DND-41 (cell line): ENCODE results near the gene IL21.

Source experiments
- ATAC-seq: fragments of 200-7000 bp; cut with Tn5 transposase; 3 replicates; pipeline ENCODE4 v1.9.1; 2021; ENCODE audit warnings: low read depth; ENCODE audit not compliant: insufficient read depth
- DNase-seq: peaks from one replicate; pipeline ENCODE4 v3.0.0-alpha.2; 2020
- H2AFZ ChIP-seq: 2 replicates; pipeline ENCODE4 v1.6.0; 2012; ENCODE audit warnings: low read depth, low read length
- H3K27ac ChIP-seq: 2 replicates; pipeline ENCODE4 v1.5.1; 2012; ENCODE audit warnings: low read length, inconsistent platforms
- H3K27me3 ChIP-seq: fragments of 200-600 bp; sonication (generic); 2 replicates; pipeline ENCODE4 v1.6.0; 2012; ENCODE audit warnings: low read length, mild to moderate bottlenecking, inconsistent platforms; ENCODE audit not compliant: insufficient read depth, poor library complexity
- H3K36me3 ChIP-seq: 2 replicates; pipeline ENCODE4 v1.5.1; 2012; ENCODE audit warnings: low read length, inconsistent platforms; ENCODE audit not compliant: insufficient read depth
- H3K4me1 ChIP-seq: 2 replicates; pipeline ENCODE4 v1.5.1; 2012; ENCODE audit warnings: mild to moderate bottlenecking, low read length; ENCODE audit not compliant: insufficient read depth
- H3K4me2 ChIP-seq: 2 replicates; pipeline ENCODE4 v1.6.0; 2012; ENCODE audit warnings: mild to moderate bottlenecking, moderate library complexity, low read length, inconsistent platforms; ENCODE audit not compliant: insufficient read depth
- H3K4me3 ChIP-seq, 2 experiments: fragments of 200-600 bp in 1 of 2; shearing (Covaris generic) in 1 of 2; 2 replicates each; pipeline ENCODE4 v1.5.1; 2012 to 2016; ENCODE audit warnings: inconsistent platforms in 2 of 2, low read length in 2 of 2, mild to moderate bottlenecking in 2 of 2, low read depth in 1 of 2, moderate library complexity in 1 of 2
- H3K79me2 ChIP-seq: 2 replicates; pipeline ENCODE4 v1.6.0; 2012; ENCODE audit warnings: low read length, inconsistent platforms; ENCODE audit not compliant: insufficient read depth
- H3K9ac ChIP-seq: 2 replicates; pipeline ENCODE4 v1.6.0; 2012; ENCODE audit warnings: low read depth, mild to moderate bottlenecking, inconsistent platforms, low read length, moderate library complexity
- H3K9me3 ChIP-seq: 2 replicates; pipeline ENCODE4 v1.5.1; 2012; ENCODE audit warnings: low read length, moderate library complexity, mild to moderate bottlenecking, inconsistent platforms; ENCODE audit not compliant: insufficient read depth, severe bottlenecking
- H4K20me1 ChIP-seq: 2 replicates; pipeline ENCODE4 v1.6.0; 2012; ENCODE audit warnings: low read length; ENCODE audit not compliant: insufficient read depth
- CTCF ChIP-seq: IDR thresholded peaks from 2 replicates; pipeline ENCODE4 v1.5.1; 2012; ENCODE audit warnings: borderline replicate concordance, low read length, moderate library complexity, mild to moderate bottlenecking; ENCODE audit not compliant: poor library complexity, severe bottlenecking; ENCODE audit errors: extremely low read depth
- EZH2 ChIP-seq: IDR thresholded peaks from 3 replicates; pipeline ENCODE4 v1.6.1; 2012; ENCODE audit warnings: borderline replicate concordance, low read depth, mild to moderate bottlenecking, moderate library complexity, low read length, inconsistent platforms; ENCODE audit not compliant: severe bottlenecking

Gene IL21

DNA sequence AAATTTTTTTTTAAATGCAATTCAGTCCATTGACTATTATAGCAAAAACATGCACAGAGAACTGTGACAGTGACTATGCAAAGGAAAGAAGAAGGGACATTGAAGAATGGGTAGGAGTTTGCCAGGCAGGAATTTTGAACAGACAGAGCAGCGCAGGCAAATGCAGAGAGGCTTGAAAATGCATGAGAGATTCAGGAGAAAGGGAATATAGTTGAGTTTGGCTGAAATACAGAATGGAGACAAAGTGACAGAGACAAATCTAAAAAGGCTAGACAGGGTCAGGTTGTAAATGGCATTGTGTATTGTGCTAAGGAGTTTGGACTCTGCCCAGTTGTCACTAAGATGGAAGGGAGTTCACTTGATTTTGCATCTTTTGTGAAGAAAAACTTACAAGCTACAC lies 42.4 kb upstream of the IL21 start:
- no peak overlapping the region for H3K9ac ChIP-seq
- no peaks in the 10 kb centered on the region for H3K4me1 ChIP-seq
- no peak overlapping the region for H2AFZ ChIP-seq
- no peak overlapping the region for H3K4me3 ChIP-seq
- peaks cover 4% of the 10 kb centered on the region for H3K27me3 ChIP-seq
- ATAC-seq (no peak), DNase-seq (no peak)
- no peaks in the 10 kb centered on the region for H3K9me3 ChIP-seq
- no peaks in the 10 kb centered on the region for H3K36me3 ChIP-seq
- H4K20me1 ChIP-seq: no peaks in the 10 kb centered on the region
- H3K27ac ChIP-seq: no peak overlapping the region
- no peaks in the 10 kb centered on the region for H3K79me2 ChIP-seq
- H3K4me2 ChIP-seq: no peak overlapping the region
- TF ChIP-seq EZH2: no peak

- Histone ChIP-seq H3K4me1 (no peaks in the 10 kb centered on the region), H4K20me1 (no peaks in the 10 kb centered on the region)
These were observed 41.8 kb upstream of the IL21 start for GRCh38 chr4:122662701-122663100.

DNA sequence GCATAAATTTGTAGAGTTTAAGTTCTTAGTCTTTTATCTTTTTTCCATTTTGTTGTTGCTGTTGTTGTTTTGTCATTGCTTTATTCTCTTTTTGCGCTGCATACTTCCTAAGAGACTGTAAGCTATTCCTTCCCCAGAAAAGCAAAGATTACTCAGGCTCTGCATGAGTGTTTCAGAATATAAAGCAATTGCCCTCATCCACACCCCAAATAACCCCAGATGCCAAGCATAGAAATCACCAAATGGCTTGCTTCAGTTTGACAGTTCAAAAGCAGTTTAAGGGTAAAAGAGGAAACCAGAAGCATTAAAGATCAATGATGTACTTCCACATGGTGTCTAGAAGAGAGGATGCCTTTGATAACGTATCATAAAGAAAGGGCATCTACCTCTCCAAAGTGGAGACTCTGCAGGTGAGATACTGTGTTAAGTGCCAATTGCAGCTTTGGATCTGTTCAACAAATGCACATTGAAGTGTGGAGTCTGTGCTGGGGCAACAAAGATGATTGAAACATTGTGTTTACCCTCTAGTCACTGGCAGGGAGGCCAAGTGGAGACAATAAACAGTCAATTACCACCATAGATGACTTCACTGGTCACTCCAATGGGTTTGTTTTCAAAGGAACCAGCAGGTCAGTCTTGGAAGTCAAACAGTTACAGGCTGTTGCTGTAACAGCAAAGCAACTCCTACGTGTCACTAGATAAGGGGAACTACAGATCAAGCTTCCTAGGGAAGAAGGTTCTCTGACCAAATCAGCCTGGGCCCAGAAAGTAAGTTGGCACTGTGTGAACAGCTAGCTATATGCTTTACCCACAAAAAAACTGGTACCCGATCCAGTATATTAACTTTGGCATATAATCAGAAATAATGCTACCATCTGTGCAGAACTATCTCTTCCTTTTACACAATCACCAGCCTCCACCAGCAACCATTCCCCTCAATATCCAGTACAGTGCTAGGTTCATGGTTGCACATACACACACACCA lies 40.6 kb upstream of the IL21 start:
- H2AFZ ChIP-seq: no peak overlapping the region
- H3K9me3 ChIP-seq: peaks cover 4% of the 10 kb centered on the region
- ATAC-seq: no peak
- no peak overlapping the region for H3K4me3 ChIP-seq
- no peaks in the 10 kb centered on the region for H4K20me1 ChIP-seq
- no peak overlapping the region for H3K4me2 ChIP-seq
- TF ChIP-seq CTCF (no peak), EZH2 (no peak)
- peaks cover 4% of the 10 kb centered on the region for H3K27me3 ChIP-seq
- no peak overlapping the region for H3K27ac ChIP-seq
- no peak for DNase-seq
- no peaks in the 10 kb centered on the region for H3K79me2 ChIP-seq
- H3K36me3 ChIP-seq: no peaks in the 10 kb centered on the region
- no peaks in the 10 kb centered on the region for H3K4me1 ChIP-seq
- no peak overlapping the region for H3K9ac ChIP-seq

More at GRCh38 chr4:122662701-122663100, 41.8 kb upstream of the IL21 start:
- Histone ChIP-seq H3K4me2 (no peak overlapping the region), H2AFZ (no peak overlapping the region), H3K79me2 (no peaks in the 10 kb centered on the region), H3K4me3 (no peak overlapping the region), H3K36me3 (no peaks in the 10 kb centered on the region), H3K27ac (no peak overlapping the region), H3K9me3 (no peaks in the 10 kb centered on the region), H3K9ac (no peak overlapping the region), H3K27me3 (peaks cover 4% of the 10 kb centered on the region)
- no peak for DNase-seq
- ATAC-seq: no peak
- no peak for TF ChIP-seq EZH2
- TF ChIP-seq CTCF: no peak

DNA sequence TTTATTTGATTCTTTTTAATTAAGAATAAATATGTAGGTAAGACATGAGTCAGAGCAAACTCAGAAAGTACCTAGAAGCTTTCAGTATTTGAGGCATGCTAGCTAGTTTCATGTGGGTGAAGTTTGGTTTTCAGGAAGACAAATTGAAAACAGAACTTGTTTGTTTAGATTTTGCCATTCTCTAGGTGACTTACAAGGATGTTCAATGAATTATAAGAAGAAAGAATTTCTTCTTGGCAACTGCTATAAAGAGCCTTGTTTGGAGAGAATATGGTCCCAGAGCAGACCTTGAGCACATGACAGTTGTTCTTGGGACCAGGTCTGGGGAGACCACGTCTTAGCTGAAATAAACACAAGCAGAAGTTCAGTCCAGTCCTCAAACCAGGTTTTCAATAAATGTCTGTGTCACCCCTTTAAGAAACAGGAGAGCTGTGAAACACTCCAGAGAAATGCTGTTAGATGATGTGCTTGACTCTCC lies 38.0 kb upstream of the IL21 start:
- DNase-seq (no peak), ATAC-seq (no peak)
- H3K4me1 ChIP-seq: no peaks in the 10 kb centered on the region
- H4K20me1 ChIP-seq: no peaks in the 10 kb centered on the region
- H3K9me3 ChIP-seq: peaks cover 4% of the 10 kb centered on the region
- H3K79me2 ChIP-seq: no peaks in the 10 kb centered on the region
- H3K36me3 ChIP-seq: no peaks in the 10 kb centered on the region
- no peak overlapping the region for H3K9ac ChIP-seq
- H2AFZ ChIP-seq: no peak overlapping the region
- H3K27me3 ChIP-seq: no peaks in the 10 kb centered on the region
- TF ChIP-seq EZH2 (no peak), CTCF (no peak)
- no peak overlapping the region for H3K27ac ChIP-seq
- no peak overlapping the region for H3K4me3 ChIP-seq
- H3K4me2 ChIP-seq: no peak overlapping the region
